HFFc6 (cell line): Measurements from ENCODE around the gene OR51D1. TPM values are rescaled to one million over a fixed set of nuclear protein-coding genes. Genes with fewer than 3 reads are reported as not detected.

Experiments
- DNase-seq: peaks from one replicate; pipeline ENCODE4 v3.0.0-alpha.2; 2018
- H3K27ac Mint-ChIP-seq: 2 replicates; pipeline ENCODE4 v1.8.0; 2020; ENCODE audit warnings: mild to moderate bottlenecking, mixed read lengths
- H3K27me3 Mint-ChIP-seq: 2 replicates; pipeline ENCODE4 v1.8.0; 2021; ENCODE audit warnings: mild to moderate bottlenecking, moderate library complexity, mixed read lengths; ENCODE audit not compliant: insufficient read depth
- H3K36me3 Mint-ChIP-seq: 2 replicates; pipeline ENCODE4 v1.8.0; 2021; ENCODE audit warnings: low read depth, mixed read lengths
- H3K4me1 Mint-ChIP-seq: 2 replicates; pipeline ENCODE4 v1.8.0; 2020; ENCODE audit warnings: low read depth, mixed read lengths
- H3K4me3 Mint-ChIP-seq: 2 replicates; pipeline ENCODE4 v1.8.0; 2020; ENCODE audit warnings: mild to moderate bottlenecking, moderate library complexity, mixed read lengths
- H3K9me3 Mint-ChIP-seq: 2 replicates; pipeline ENCODE4 v1.8.0; 2020; ENCODE audit warnings: mild to moderate bottlenecking, mixed read lengths
- total RNA-seq, 6 experiments: library from RNA; stranded (reverse); fragmentation: NEBNext Ultra II Directional; extraction: Animal tissue kit (Norgen Biotek cat#: 25700); gene quantifications; 2 replicates in 1 of 6; 3 replicates in 5 of 6; pipeline ENCODE4 v1.2.3, GENCODE V29; 2021
- TF ChIP-seq, protein P1 (sequence below): fragments of 200-600 bp; sonication (generic); IDR thresholded peaks from 2 replicates; pipeline ENCODE4 v1.5.0; 2021; ENCODE audit warnings: antibody characterized with exemption, mild to moderate bottlenecking

OR51D1 gene
- total RNA-seq, 6 experiments from 2014 or later, result not detected

DNA sequence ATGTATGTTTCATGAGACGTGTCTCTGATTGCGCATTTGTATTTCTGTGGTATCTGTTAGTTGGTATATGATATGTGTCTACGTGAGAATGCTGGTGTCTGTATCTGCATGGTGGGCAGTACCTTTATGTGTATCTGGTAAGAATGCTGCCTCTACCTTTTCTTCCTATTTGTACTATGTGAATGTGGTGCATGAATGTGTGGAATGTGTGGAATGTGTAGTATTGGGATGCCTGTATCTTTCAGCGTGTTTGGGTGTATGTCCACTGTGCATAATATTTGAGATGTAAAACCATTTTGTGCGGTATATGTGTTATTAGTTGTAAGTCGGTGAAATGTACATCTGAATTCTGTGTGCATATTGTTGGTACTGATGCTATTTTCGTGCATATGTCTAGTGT, 4.2 kb downstream of the OR51D1 start:
- TF ChIP-seq, protein P1, sequence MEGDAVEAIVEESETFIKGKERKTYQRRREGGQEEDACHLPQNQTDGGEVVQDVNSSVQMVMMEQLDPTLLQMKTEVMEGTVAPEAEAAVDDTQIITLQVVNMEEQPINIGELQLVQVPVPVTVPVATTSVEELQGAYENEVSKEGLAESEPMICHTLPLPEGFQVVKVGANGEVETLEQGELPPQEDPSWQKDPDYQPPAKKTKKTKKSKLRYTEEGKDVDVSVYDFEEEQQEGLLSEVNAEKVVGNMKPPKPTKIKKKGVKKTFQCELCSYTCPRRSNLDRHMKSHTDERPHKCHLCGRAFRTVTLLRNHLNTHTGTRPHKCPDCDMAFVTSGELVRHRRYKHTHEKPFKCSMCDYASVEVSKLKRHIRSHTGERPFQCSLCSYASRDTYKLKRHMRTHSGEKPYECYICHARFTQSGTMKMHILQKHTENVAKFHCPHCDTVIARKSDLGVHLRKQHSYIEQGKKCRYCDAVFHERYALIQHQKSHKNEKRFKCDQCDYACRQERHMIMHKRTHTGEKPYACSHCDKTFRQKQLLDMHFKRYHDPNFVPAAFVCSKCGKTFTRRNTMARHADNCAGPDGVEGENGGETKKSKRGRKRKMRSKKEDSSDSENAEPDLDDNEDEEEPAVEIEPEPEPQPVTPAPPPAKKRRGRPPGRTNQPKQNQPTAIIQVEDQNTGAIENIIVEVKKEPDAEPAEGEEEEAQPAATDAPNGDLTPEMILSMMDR, result no peak
- H3K36me3 Mint-ChIP-seq, result no peaks in the 10 kb centered on the region
- no peak overlapping the region for H3K4me3 Mint-ChIP-seq
- H3K4me1 Mint-ChIP-seq, result no peaks in the 10 kb centered on the region
- no peaks in the 10 kb centered on the region for H3K9me3 Mint-ChIP-seq
- no peak for DNase-seq
- H3K27me3 Mint-ChIP-seq, result peaks cover 3% of the 10 kb centered on the region; the same call in 1 of the 2 replicates
- no peak overlapping the region for H3K27ac Mint-ChIP-seq

DNA sequence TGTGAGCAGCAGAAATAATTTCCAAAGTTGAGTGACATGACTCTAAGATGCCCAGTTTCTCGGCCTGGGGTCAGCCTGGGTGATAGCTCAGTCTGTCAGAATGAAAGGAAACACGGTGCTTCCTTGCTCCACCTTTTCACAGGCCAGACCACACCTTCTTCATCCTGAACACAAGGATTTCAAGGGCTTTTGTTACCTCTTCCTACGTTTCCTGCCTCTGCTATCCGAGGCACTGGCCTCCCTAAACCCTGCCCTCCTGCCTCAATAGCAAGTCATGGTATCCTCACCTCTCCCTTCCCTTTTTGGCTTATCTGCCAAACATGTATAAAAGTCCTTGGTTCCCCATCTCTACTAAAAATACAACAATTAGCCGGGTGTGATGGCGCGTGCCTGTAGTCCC, 4.8 kb downstream of the OR51D1 start:
- H3K27ac Mint-ChIP-seq, result no peak overlapping the region
- TF ChIP-seq, protein P1, result no peak
- peaks cover 3% of the 10 kb centered on the region; the same call in 1 of the 2 replicates for H3K27me3 Mint-ChIP-seq
- H3K36me3 Mint-ChIP-seq, result no peaks in the 10 kb centered on the region
- no peak overlapping the region for H3K4me3 Mint-ChIP-seq
- no peaks in the 10 kb centered on the region for H3K4me1 Mint-ChIP-seq
- no peak for DNase-seq
- H3K9me3 Mint-ChIP-seq, result no peaks in the 10 kb centered on the region

DNA sequence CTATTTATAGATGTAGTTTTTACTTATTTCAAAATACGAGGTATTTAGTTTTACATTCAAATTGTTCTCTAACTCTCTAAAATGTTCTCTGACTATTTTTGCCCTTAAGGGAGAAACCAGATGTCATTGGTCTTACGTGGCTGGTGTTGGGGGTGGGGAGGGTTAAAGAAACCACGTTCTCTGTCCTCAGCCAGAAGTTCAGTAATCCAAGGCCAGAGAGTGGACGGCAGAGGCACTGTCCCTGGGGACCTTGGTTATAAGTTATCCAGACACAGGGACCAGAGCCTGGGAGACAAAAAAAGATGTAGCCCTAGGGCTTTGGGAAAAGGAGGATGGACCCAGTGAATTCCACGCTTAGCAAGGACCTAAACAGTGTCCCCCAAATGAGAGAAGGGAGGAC, 5.8 kb downstream of the OR51D1 start:
- Mint-ChIP-seq H3K4me1 (no peaks in the 10 kb centered on the region), H3K36me3 (no peaks in the 10 kb centered on the region), H3K9me3 (no peaks in the 10 kb centered on the region), H3K4me3 (no peak overlapping the region), H3K27me3 (peaks cover 3% of the 10 kb centered on the region; the same call in 1 of the 2 replicates), H3K27ac (no peak overlapping the region)
- DNase-seq, result no peak
- TF ChIP-seq, protein P1, result no peak

DNA sequence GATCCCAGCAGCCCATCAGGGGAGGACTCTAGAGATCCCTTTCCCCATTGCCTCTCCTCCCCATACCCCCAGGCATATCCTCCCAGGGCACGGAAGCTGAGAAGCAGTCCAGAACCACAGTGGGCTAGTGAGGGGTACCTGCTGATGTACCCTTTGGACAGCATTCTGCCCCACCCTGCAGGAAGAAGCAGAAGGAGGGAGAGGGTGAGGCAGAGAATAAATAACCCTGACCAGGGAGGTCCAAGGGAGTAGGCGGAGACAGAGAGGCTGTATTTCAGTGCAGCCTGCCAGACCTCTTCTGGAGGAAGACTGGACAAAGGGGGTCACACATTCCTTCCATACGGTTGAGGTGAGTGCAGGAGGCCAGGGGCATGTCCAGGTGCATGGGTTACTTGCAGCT, 6.4 kb downstream of the OR51D1 start, which contains the start of gene OR51E1:
OR51E1 (plus strand) TSS at position 301 of the 400 bp plus-strand sequence. CDS start 8,545 bp downstream, outside the sequence.
- no peak for DNase-seq
- H3K9me3 Mint-ChIP-seq, result no peaks in the 10 kb centered on the region
- no peak within 1 kb of the TSS for H3K4me3 Mint-ChIP-seq
- H3K27me3 Mint-ChIP-seq, result peaks cover 3% of the 10 kb centered on the region; the same call in 1 of the 2 replicates
- H3K36me3 Mint-ChIP-seq, result no peaks in the 10 kb centered on the region
- TF ChIP-seq, protein P1, result no peak
- no peak within 1 kb of the TSS for H3K27ac Mint-ChIP-seq
- H3K4me1 Mint-ChIP-seq, result no peaks in the 10 kb centered on the region

DNA sequence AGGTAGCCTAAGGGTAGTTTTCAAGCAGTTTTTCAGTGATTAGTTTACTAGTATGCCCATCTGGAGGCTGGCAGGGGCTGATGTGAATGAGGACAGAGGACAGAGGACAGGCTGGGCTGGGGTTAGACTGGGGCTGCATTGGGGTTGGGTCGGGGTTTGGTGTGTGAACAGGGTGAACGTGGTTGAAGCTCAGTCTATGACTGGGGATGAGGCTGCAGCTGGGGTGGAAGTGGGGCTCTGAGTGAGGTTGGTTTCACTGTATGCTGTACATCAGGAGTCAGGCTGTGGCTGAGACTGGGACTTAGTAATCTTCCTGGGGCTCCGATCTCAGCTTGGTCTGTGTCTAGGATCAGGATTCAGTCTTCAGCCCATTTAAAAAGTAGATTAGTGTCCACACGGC, 7.0 kb downstream of the OR51D1 start:
- H3K4me1 Mint-ChIP-seq, result no peaks in the 10 kb centered on the region
- H3K9me3 Mint-ChIP-seq, result no peaks in the 10 kb centered on the region
- no peak for DNase-seq
- no peaks in the 10 kb centered on the region for H3K36me3 Mint-ChIP-seq
- H3K4me3 Mint-ChIP-seq, result no peak overlapping the region
- TF ChIP-seq, protein P1, result no peak
- H3K27ac Mint-ChIP-seq, result no peak overlapping the region
- H3K27me3 Mint-ChIP-seq, result peaks cover 3% of the 10 kb centered on the region; the same call in 1 of the 2 replicates

DNA sequence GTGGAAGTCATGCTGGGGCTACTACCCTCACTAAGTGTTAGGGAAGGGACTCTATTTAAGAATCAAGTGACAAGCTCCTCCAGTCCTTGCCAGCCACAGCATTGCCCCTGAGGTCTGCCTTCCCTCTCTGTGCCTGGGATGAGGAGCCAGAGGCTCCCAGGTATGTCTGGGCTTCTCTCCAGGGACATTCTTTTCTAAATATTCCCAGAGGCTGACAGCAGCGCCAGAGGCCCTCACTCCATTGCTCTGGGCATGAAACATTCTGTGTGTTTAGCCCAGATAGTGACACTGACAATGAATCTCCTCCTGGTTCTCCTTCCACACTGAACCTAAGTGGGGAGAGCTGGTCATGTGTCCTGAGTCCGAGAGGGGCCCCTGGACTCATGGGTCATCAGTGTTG, 8.7 kb downstream of the OR51D1 start:
- Mint-ChIP-seq H3K27me3 (no peaks in the 10 kb centered on the region), H3K4me1 (no peaks in the 10 kb centered on the region), H3K4me3 (no peak overlapping the region), H3K36me3 (no peaks in the 10 kb centered on the region), H3K9me3 (no peaks in the 10 kb centered on the region), H3K27ac (no peak overlapping the region)
- TF ChIP-seq, protein P1, result no peak
- no peak for DNase-seq
